GM06990 (cell line): ENCODE results near the gene ZNF32.
"Not testable (repeated sequence)": the region's sequence is repeated elsewhere in the genome, so short reads cannot be mapped to it uniquely, and the experiment has no call there.

Experiments used
- DNase-seq: peaks from one replicate; pipeline ENCODE4 v3.0.0-alpha.2; 2011; ENCODE audit not compliant: insufficient read length; ENCODE audit errors: extremely low read depth
- H3K27me3 ChIP-seq: replicated peaks from 2 replicates; pipeline ENCODE4 v1.6.0; 2011; ENCODE audit warnings: low read length; ENCODE audit not compliant: control insufficient read depth, insufficient read depth
- H3K36me3 ChIP-seq: 2 replicates; pipeline ENCODE4 v1.5.1; 2011; ENCODE audit warnings: low read length; ENCODE audit not compliant: control insufficient read depth, insufficient read depth
- H3K4me3 ChIP-seq: replicated peaks from 2 replicates; pipeline ENCODE4 v1.5.1; 2011; ENCODE audit warnings: low read depth, mild to moderate bottlenecking, control low read depth, low read length
- TF ChIP-seq, protein P1 (sequence below): IDR thresholded peaks from 2 replicates; pipeline ENCODE4 v1.5.1; 2011; ENCODE audit warnings: low read length, control low read depth, mild to moderate bottlenecking, inconsistent platforms; ENCODE audit not compliant: insufficient read depth, poor library complexity, severe bottlenecking

ZNF32 gene

GRCh38 chr10:43647576-43647975 is 1.1 kb downstream of the ZNF32 start:
- Histone ChIP-seq H3K27me3 (no peaks in the 10 kb centered on the region), H3K4me3 (no peak overlapping the region; the same call in 1 of the 2 replicates), H3K36me3 (peaks cover 7% of the 10 kb centered on the region)
- DNase-seq = no peak
- TF ChIP-seq, protein P1, sequence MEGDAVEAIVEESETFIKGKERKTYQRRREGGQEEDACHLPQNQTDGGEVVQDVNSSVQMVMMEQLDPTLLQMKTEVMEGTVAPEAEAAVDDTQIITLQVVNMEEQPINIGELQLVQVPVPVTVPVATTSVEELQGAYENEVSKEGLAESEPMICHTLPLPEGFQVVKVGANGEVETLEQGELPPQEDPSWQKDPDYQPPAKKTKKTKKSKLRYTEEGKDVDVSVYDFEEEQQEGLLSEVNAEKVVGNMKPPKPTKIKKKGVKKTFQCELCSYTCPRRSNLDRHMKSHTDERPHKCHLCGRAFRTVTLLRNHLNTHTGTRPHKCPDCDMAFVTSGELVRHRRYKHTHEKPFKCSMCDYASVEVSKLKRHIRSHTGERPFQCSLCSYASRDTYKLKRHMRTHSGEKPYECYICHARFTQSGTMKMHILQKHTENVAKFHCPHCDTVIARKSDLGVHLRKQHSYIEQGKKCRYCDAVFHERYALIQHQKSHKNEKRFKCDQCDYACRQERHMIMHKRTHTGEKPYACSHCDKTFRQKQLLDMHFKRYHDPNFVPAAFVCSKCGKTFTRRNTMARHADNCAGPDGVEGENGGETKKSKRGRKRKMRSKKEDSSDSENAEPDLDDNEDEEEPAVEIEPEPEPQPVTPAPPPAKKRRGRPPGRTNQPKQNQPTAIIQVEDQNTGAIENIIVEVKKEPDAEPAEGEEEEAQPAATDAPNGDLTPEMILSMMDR = no peak

DNA sequence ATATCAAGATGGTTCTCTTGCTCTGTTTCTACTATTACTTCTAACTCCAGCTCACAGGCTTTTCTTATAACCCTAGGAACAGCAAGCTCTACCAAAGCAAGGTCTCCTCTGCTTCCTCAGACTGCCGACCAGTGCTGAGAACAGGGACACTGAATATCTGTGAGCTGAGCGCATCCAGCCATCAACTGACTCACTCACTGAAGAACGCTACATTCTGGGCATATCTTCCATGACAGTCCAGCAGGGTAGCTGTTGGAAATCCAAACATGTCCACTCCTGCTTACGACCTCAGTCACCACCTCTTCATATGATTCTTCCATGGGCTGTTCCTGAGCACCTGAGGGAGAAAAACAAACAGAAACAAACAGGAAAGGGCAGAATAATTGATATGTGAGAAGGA is 2.8 kb downstream of the ZNF32 start:
- Histone ChIP-seq H3K4me3 (no peak overlapping the region), H3K27me3 (no peaks in the 10 kb centered on the region), H3K36me3 (peaks cover 7% of the 10 kb centered on the region)
- no peak for DNase-seq
- TF ChIP-seq, protein P1 = no peak

GRCh38 chr10:43644252-43644651 is 4.4 kb downstream of the ZNF32 start:
- no peak overlapping the region for H3K4me3 ChIP-seq
- DNase-seq = no peak

DNA sequence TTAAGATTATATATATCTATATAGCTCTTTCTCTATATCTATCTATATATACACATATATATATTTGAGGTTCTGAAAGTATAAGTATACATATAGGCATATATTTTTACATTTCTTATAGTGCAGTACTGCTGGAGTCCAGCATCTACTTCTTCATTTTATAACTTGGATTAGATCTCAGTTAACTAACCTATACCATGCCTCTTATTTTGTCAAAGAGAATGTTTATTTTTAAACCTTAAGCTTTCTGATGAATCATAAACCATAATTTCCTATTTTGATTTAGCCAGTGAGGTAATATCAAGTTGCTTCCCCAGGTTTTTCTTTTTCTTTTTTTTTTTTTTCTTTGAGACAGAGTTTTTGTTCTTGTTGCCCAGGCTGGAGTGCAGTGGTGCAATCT is 8.1 kb downstream of the ZNF32 start:
- H3K27me3 ChIP-seq = no peaks in the 10 kb centered on the region
- TF ChIP-seq, protein P1 = no peak
- DNase-seq = no peak
- peaks cover 6% of the 10 kb centered on the region for H3K36me3 ChIP-seq
- no peak overlapping the region for H3K4me3 ChIP-seq

More at GRCh38 chr10:43644252-43644651, 4.4 kb downstream of the ZNF32 start:
- no peaks in the 10 kb centered on the region for H3K27me3 ChIP-seq
- H3K36me3 ChIP-seq = peaks cover 7% of the 10 kb centered on the region
- TF ChIP-seq, protein P1 = no peak

- DNase-seq, H3K36me3 ChIP-seq, H3K4me3 ChIP-seq, H3K27me3 ChIP-seq: not testable (repeated sequence)
These were observed 12.9 kb downstream of the ZNF32 start for GRCh38 chr10:43635816-43636215.

GRCh38 chr10:43628956-43629355 is 19.7 kb downstream of the ZNF32 start:
- H3K27me3 ChIP-seq = no peaks in the 10 kb centered on the region

More at GRCh38 chr10:43628956-43629355, 19.7 kb downstream of the ZNF32 start:
- Histone ChIP-seq H3K36me3 (no peaks in the 10 kb centered on the region), H3K4me3 (no peak overlapping the region)
- TF ChIP-seq, protein P1 = no peak
- DNase-seq = no peak
